Lung (tissue), 12 donors: ENCODE data around the gene C1orf21. TPM values are rescaled to one million over a fixed set of nuclear protein-coding genes. Genes with fewer than 3 reads are reported as not detected.
A peak's percentile ranks its signal among the peaks of the same experiment; 100 is the strongest.

Source experiments
- ATAC-seq: fragments of 200-7000 bp; cut with Tn5 transposase; one replicate; pipeline ENCODE4 v1.9.1; 2020; ENCODE audit warnings: moderate number of reproducible peaks; ENCODE audit not compliant: insufficient read depth, low FRiP score
- DNase-seq, 3 donors: peaks; one replicate each; pipeline ENCODE4 v3.0.0-alpha.2; 2013 to 2017
- H3K27ac ChIP-seq, 2 donors: one replicate each; pipeline ENCODE4 v1.5.1; 2013; ENCODE audit warnings: mild to moderate bottlenecking in 2 of 2, moderate library complexity in 2 of 2, control low read depth in 1 of 2, inconsistent platforms in 1 of 2, low read depth in 1 of 2, low read length in 1 of 2
- H3K27me3 ChIP-seq, 3 donors: one replicate each; pipeline ENCODE4 v1.5.1; 2013; ENCODE audit warnings: low read length in 2 of 3; ENCODE audit not compliant: control insufficient read depth in 3 of 3, insufficient read depth in 3 of 3
- H3K36me3 ChIP-seq, 4 donors: one replicate each; pipeline ENCODE4 v1.5.1; 2013; ENCODE audit warnings: low read length in 4 of 4, mild to moderate bottlenecking in 1 of 4, moderate library complexity in 1 of 4; ENCODE audit not compliant: control insufficient read depth in 4 of 4, insufficient read depth in 4 of 4
- H3K4me1 ChIP-seq, 5 donors: one replicate each; pipeline ENCODE4 v1.5.1; 2013; ENCODE audit warnings: low read length in 5 of 5, mild to moderate bottlenecking in 2 of 5, moderate library complexity in 1 of 5; ENCODE audit not compliant: control insufficient read depth in 5 of 5, insufficient read depth in 5 of 5
- H3K4me3 ChIP-seq: one replicate; pipeline ENCODE4 v1.5.1; 2013; ENCODE audit warnings: mild to moderate bottlenecking, control low read depth, moderate library complexity
- H3K9ac ChIP-seq, 2 donors: one replicate each; pipeline ENCODE4 v1.5.1; 2013; ENCODE audit warnings: low read length in 2 of 2, control low read depth in 1 of 2; ENCODE audit not compliant: insufficient read depth in 1 of 2
- H3K9me3 ChIP-seq, 4 donors: one replicate each; pipeline ENCODE4 v1.5.1; 2013; ENCODE audit warnings: low read length in 3 of 4, mild to moderate bottlenecking in 1 of 4, moderate library complexity in 1 of 4; ENCODE audit not compliant: control insufficient read depth in 4 of 4, insufficient read depth in 3 of 4
- WGBS, 2 donors: extraction: QIAGEN DNeasy Blood & Tissue Kit; methylation state at CpG; one replicate each; pipeline ENCODE4 v1.1.7; 2013; 5-methylcytosine and 5-hydroxymethylcytosine counted together
- polyA plus RNA-seq, 2 donors: library from polyadenylated mRNA; stranded (reverse); fragments of 200-250 nt; gene quantifications; one replicate each; pipeline ENCODE4 v1.2.1, GENCODE V29; 2013
- total RNA-seq, 2 donors: library from RNA; depleted of rRNA in 1 of 2; stranded (reverse); fragments of >200 nt in 1 of 2; gene quantifications; one replicate each; pipeline ENCODE4 v1.2.1, GENCODE V29; 2014 to 2021
- TF ChIP-seq, protein P1 (sequence below): IDR thresholded peaks from 2 replicates; pipeline ENCODE4 v1.5.1; 2012; ENCODE audit warnings: mild to moderate bottlenecking; ENCODE audit errors: control extremely low read depth, extremely low read depth
- donor health status: control.
- donor health status: control.
- donor health status: Bipolar disorder and iron deficiency.
- donor health status: healthy.
- donor health status: DM: yes; HTN: yes; CAD: no.

C1orf21 gene
- total and polyA plus RNA-seq, 4 donors: 16.2 to 59.9 (median 45.5) TPM

DNA sequence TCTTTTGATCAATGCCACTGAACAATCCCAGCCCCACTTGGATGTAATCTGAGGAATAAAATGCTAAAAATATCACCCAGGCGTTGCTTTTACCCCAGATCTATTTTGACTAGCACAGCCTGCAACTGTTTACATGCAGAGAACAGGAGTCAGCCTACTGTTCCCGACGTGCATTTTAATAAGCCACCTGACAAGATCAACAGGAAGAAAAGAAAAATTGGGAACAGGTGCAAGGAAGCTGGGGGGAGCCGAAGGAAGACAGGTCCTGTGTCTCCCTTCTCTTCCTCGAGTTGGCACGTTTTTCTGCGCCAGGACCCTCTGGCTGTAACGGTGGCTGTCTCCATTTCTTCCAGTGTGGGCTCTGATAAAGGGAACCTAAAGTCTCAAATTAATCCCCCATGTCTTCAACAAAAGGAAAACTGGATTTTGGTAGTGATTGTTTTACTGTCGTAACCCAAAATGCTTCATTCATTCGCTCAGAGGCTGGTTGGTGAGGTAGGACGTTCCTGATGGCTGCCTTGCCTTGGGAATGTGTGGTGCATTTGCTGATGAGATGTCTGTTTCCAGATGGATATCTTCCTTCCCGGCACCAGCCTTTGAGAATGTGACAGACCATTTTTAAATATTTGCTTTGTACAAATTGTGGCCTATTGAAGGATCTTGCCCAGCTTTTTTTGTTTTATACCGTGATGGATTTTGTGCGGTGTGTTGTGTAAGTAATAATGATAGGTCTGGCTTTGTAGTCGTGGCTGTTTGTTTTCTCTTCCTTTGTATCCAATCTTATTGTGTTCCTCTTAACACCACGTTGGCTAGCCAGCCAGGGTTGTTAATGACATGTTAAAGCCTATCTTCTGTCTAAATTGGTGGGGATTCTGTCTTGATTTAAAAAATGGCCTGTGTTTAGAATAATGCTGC, 117.5 kb downstream of the C1orf21 start:
- H3K27ac ChIP-seq: no peak overlapping the region

DNA sequence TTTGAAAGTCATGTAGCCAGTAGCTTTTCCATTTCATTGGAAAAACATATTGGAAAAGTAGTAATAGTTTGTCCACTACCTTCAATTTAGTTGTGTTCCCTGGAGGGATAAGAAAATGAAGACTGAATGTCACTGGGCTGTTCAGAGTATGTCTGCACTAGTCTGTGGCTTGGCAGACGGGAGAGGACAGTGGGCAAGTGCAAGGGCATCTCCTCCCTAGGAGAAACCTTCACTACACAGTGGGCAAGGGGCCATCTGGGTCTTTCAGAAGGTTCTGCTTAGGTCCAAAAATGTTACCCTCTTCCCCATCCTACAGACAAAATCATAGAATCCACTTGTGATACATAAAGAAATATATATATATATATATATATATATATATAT, 118.1 kb downstream of the C1orf21 start:
- TF ChIP-seq, protein P1, sequence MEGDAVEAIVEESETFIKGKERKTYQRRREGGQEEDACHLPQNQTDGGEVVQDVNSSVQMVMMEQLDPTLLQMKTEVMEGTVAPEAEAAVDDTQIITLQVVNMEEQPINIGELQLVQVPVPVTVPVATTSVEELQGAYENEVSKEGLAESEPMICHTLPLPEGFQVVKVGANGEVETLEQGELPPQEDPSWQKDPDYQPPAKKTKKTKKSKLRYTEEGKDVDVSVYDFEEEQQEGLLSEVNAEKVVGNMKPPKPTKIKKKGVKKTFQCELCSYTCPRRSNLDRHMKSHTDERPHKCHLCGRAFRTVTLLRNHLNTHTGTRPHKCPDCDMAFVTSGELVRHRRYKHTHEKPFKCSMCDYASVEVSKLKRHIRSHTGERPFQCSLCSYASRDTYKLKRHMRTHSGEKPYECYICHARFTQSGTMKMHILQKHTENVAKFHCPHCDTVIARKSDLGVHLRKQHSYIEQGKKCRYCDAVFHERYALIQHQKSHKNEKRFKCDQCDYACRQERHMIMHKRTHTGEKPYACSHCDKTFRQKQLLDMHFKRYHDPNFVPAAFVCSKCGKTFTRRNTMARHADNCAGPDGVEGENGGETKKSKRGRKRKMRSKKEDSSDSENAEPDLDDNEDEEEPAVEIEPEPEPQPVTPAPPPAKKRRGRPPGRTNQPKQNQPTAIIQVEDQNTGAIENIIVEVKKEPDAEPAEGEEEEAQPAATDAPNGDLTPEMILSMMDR: no peak
- ATAC-seq (no peak), DNase-seq (no peak)
- no peaks in the 10 kb centered on the region for H3K27me3 ChIP-seq
- no peak overlapping the region for H3K27ac ChIP-seq
- 94 to 95% methylated on average over 1 of the region's 1 CpG for WGBS, 2 donors
- H3K9me3 ChIP-seq: no peaks in the 10 kb centered on the region
- H3K36me3 ChIP-seq: no peaks in the 10 kb centered on the region
- no peak overlapping the region for H3K9ac ChIP-seq
- peaks cover 0 to 18% (median 9%) of the 10 kb centered on the region in 5 donors for H3K4me1 ChIP-seq
- no peak overlapping the region for H3K4me3 ChIP-seq

More for the DNA sequence above, 117.5 kb downstream of the C1orf21 start:
- 54 to 64% methylated on average over 16 of the region's 16 CpGs for WGBS, 2 donors
- Histone ChIP-seq H3K4me3 (no peak overlapping the region), H3K9ac (no peak overlapping the region), H3K36me3 (no peaks in the 10 kb centered on the region), H3K9me3 (no peaks in the 10 kb centered on the region), H3K27me3 (no peaks in the 10 kb centered on the region), H3K4me1 (peaks cover 0 to 23% (median 9%) of the 10 kb centered on the region in 5 donors)
- TF ChIP-seq, protein P1: no peak
- peak in 1 of 3 donors; percentile 15 for DNase-seq
- no peak for ATAC-seq

DNA sequence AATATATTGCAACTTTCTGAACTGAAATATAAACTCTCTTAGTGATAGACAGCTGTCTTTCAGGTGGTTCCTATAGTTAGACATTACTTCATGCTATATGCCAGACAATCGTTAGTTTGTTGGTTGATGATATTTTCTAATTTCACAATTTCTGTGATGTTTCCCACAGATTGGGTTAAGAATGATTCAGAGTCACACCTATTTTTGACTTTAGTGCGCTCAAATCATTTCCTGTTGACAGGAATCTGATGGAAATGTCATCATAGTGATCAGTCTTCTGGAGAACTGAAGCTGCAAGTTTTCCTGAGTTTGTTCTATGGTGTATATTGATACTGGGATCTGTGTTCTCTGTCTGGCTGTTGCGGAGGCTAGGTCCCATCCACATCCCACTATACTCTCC, 119.7 kb downstream of the C1orf21 start:
- WGBS, 2 donors: 76 to 80% methylated on average over 3 of the region's 3 CpGs
- H3K9ac ChIP-seq: no peak overlapping the region
- DNase-seq (no peak), ATAC-seq (no peak)
- peaks cover 0 to 5% (median 1%) of the 10 kb centered on the region in 4 donors for H3K36me3 ChIP-seq
- no peak overlapping the region for H3K4me3 ChIP-seq
- H3K4me1 ChIP-seq: peaks cover 0 to 17% (median 9%) of the 10 kb centered on the region in 5 donors
- H3K27me3 ChIP-seq: no peaks in the 10 kb centered on the region
- H3K27ac ChIP-seq: peak overlapping the region in 1 of 2 donors; percentile 45
- TF ChIP-seq, protein P1: no peak
- H3K9me3 ChIP-seq: no peaks in the 10 kb centered on the region
